Upper lobe of left lung (tissue), 4 donors: ENCODE data around the gene RAB11A.

Experiments
- POLR2AphosphoS5 ChIP-seq, 2 donors: sonication (generic); formaldehyde crosslinking; IDR thresholded peaks; one replicate each; pipeline ENCODE4 v1.5.1; 2017; ENCODE audit warnings: antibody characterized with exemption in 2 of 2
- TF ChIP-seq, protein P1 (sequence below), 6 experiments: fragments of 450-650 bp in 4 of 6; fragments of 200-600 bp in 2 of 6; sonication (generic) in 2 of 6; IDR thresholded peaks; one replicate each; pipeline ENCODE4 v1.5.1; 2016 to 2019; ENCODE audit warnings: antibody characterized with exemption in 6 of 6

- TF ChIP-seq, protein P1, sequence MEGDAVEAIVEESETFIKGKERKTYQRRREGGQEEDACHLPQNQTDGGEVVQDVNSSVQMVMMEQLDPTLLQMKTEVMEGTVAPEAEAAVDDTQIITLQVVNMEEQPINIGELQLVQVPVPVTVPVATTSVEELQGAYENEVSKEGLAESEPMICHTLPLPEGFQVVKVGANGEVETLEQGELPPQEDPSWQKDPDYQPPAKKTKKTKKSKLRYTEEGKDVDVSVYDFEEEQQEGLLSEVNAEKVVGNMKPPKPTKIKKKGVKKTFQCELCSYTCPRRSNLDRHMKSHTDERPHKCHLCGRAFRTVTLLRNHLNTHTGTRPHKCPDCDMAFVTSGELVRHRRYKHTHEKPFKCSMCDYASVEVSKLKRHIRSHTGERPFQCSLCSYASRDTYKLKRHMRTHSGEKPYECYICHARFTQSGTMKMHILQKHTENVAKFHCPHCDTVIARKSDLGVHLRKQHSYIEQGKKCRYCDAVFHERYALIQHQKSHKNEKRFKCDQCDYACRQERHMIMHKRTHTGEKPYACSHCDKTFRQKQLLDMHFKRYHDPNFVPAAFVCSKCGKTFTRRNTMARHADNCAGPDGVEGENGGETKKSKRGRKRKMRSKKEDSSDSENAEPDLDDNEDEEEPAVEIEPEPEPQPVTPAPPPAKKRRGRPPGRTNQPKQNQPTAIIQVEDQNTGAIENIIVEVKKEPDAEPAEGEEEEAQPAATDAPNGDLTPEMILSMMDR (IDR thresholded peaks at IDR 0.05), result peak; percentile 69 to 79 (median 72)
- TF ChIP-seq POLR2AphosphoS5 (IDR thresholded peaks at IDR 0.05), result no peak
Observed at GRCh38 chr15:65856821-65857455, 12.4 kb upstream of the RAB11A start.
